ENCODE results near the gene SRPK2. TPM values are rescaled to one million over a fixed set of nuclear protein-coding genes. Genes with fewer than 3 reads are reported as not detected.
"Not testable (repeated sequence)": the region's sequence is repeated elsewhere in the genome, so short reads cannot be mapped to it uniquely, and the experiment has no call there.

The SRPK2 gene
- total RNA-seq, 4 donors from 2014 or later: 37.1 to 48.1 (median 46.3) TPM

DNA sequence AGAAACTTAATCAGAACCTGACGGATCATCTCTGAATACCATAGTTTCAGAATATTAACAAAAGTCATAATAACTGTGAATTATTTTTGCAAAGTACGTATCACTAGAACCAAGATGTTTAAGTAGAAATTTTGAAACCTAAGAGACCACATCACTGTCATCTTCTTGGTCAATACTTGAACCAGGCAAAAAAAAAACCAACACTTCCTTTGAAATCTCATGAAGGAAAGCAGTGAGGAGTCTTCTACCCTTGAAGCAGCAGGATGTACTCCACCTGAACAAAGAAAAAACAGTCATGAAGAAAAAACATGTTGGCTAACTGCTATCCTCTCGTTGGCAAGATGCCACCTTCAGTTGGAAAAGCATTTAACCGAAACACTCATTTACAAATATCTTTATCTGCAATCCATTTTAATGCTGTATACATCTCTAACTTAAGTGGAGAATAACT lies 82.4 kb downstream of the SRPK2 start:
- WGBS, 2 donors: 65 to 67% methylated on average over 4 of the region's 4 CpGs
- no peaks in the 10 kb centered on the region for H3K9me3 ChIP-seq
- intact Hi-C loops (cut with DNase I): no loop called here
- H3K36me3 ChIP-seq: no peaks in the 10 kb centered on the region
- no peaks in the 10 kb centered on the region for H3K27me3 ChIP-seq
- H3K27ac ChIP-seq: no peak overlapping the region
- H3K4me1 ChIP-seq: peaks cover 4 to 30% of the 10 kb centered on the region in 2 donors
- no peak for TF ChIP-seq POLR2A (IDR thresholded peaks at IDR 0.05)
- no peak overlapping the region for H3K4me3 ChIP-seq (replicated peaks in 1 of 3)
- DNase-seq: peak in 1 of 2 donors; percentile 5

DNA sequence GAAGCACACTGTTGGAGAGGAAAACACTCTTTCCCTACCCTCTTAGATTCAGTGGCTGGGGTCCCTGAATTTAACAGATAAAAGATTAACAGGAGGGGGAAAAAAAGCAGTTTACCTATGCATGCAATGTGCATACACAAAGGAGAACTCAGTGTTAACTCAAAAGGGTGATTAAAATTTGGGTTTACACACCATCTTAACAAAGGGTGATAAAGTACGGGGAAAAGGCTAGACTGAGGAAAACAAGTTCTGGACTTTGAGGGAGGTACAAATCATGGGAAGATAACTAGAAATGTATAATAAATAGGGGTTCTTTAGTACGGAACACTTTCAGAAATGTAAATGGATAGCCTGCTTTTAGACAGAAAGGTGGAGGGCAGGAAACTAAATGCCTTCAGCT lies 83.1 kb downstream of the SRPK2 start:
- Histone ChIP-seq H3K27ac (no peak overlapping the region), H3K36me3 (no peaks in the 10 kb centered on the region), H3K4me3 (replicated peaks in 1 of 3) (no peak overlapping the region), H3K9me3 (no peaks in the 10 kb centered on the region), H3K27me3 (no peaks in the 10 kb centered on the region), H3K4me1 (peaks cover 4 to 30% of the 10 kb centered on the region in 2 donors)
- 93 to 97% methylated on average over 2 of the region's 2 CpGs for WGBS, 2 donors
- TF ChIP-seq, protein P1, sequence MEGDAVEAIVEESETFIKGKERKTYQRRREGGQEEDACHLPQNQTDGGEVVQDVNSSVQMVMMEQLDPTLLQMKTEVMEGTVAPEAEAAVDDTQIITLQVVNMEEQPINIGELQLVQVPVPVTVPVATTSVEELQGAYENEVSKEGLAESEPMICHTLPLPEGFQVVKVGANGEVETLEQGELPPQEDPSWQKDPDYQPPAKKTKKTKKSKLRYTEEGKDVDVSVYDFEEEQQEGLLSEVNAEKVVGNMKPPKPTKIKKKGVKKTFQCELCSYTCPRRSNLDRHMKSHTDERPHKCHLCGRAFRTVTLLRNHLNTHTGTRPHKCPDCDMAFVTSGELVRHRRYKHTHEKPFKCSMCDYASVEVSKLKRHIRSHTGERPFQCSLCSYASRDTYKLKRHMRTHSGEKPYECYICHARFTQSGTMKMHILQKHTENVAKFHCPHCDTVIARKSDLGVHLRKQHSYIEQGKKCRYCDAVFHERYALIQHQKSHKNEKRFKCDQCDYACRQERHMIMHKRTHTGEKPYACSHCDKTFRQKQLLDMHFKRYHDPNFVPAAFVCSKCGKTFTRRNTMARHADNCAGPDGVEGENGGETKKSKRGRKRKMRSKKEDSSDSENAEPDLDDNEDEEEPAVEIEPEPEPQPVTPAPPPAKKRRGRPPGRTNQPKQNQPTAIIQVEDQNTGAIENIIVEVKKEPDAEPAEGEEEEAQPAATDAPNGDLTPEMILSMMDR (IDR thresholded peaks at IDR 0.05): no peak
- intact Hi-C loops (cut with DNase I): no loop called here
- DNase-seq: no peak

DNA sequence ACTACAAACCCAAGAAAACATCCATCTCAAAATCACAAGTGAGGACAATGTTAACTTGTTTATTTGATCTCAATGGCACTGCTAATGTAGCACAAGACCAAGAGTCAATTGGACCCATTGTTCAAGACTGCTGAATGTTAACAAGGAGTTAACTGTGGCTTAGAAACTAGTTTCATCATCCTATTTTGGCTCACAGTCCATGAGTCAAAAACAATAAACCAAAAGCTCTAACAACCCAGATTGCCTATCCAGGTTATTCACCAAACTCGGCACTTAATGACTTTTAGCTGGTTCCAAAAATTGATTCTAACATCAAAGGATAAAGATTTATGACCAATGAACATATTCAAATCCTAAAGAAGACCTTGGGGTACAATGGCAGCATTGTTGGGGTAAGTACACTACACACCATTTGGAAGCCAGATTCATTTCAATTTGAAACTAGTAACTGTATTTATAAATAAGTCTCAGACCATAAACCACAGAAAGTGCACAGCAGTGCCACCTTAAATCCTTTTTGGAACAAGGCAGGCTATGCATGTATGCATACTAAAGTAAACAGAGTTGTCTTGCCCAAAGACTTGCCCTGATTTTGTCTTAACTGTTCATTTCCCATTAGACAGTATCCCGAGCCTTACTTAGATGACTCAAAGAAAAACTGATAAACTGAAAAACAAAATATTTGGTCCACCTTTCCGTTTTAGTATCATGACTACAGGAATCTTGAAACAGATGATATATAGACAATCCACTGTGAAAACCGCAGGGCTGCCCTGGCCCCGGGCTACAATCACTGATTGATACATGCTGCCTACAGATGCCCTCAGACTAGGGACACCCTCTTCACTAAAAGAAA lies 84.5 kb downstream of the SRPK2 start:
- WGBS, 2 donors: 64 to 70% methylated on average over 5 of the region's 5 CpGs
- H3K27ac ChIP-seq: no peak overlapping the region
- H3K36me3 ChIP-seq: no peaks in the 10 kb centered on the region
- no peak for TF ChIP-seq POLR2A (IDR thresholded peaks at IDR 0.05)
- TF ChIP-seq, protein P1 (IDR thresholded peaks at IDR 0.05): no peak
- peaks cover 4 to 23% of the 10 kb centered on the region in 2 donors for H3K4me1 ChIP-seq
- no peaks in the 10 kb centered on the region for H3K27me3 ChIP-seq
- intact Hi-C loops (cut with DNase I): no loop called here
- no peaks in the 10 kb centered on the region for H3K9me3 ChIP-seq
- no peak overlapping the region for H3K4me3 ChIP-seq (replicated peaks in 1 of 3)
- no peak for DNase-seq

DNA sequence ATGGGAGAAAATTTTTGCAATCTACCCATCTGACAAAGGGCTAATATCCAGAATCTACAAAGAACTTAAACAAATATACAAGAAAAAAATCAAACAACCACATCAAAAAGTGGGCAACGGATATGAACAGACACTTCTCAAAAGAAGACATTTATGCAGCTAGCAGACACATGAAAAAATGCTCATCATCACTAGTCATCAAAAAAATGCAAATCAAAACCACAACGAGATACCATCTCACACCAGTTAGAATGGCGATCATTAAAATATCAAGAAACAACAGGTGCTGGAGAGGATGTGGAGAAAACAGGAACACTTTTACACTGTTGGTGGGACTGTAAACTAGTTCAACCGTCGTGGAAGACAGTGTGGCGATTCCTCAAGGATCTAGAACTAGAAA lies 88.1 kb downstream of the SRPK2 start:
- H3K27me3 ChIP-seq; H3K36me3 ChIP-seq; H3K4me3 ChIP-seq (replicated peaks in 1 of 3); intact Hi-C loops (cut with DNase I); H3K27ac ChIP-seq; DNase-seq; H3K9me3 ChIP-seq: not testable (repeated sequence)
- 88 to 95% methylated on average over 6 of the region's 6 CpGs for WGBS, 2 donors
- H3K4me1 ChIP-seq: peaks cover 6 to 15% of the 10 kb centered on the region in 2 donors

DNA sequence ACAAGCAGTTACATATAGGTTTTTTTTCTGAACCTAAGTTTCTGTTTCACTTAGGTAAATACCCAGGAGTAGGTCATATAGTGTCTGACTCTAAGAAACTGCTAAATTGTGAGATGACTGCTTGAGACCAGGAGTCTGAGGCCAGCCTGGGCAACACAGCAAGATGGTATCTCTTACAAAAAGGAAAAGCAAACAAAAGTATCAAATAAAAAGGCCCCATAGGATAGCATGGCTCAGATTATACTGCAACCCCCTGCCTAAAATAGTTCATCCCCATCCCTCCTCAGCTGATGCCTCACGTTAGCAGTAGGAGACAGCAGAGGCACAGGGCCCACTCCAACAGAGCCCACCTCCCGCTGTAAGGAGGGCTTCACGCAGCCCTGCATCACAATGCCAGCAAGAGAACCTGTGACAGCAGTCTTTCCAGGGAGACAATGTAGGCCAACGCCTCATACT lies 90.3 kb downstream of the SRPK2 start:
- no peak for DNase-seq
- Histone ChIP-seq H3K4me1 (peaks cover 6 to 9% of the 10 kb centered on the region in 2 donors), H3K9me3 (no peaks in the 10 kb centered on the region), H3K36me3 (no peaks in the 10 kb centered on the region), H3K27me3 (no peaks in the 10 kb centered on the region), H3K4me3 (replicated peaks in 1 of 3) (no peak overlapping the region), H3K27ac (no peak overlapping the region)
- TF ChIP-seq, protein P1 (IDR thresholded peaks at IDR 0.05): no peak
- TF ChIP-seq POLR2A (IDR thresholded peaks at IDR 0.05): no peak
- WGBS, 2 donors: 98 to 100% methylated on average over 4 of the region's 4 CpGs
- intact Hi-C loops (cut with DNase I): no loop called here

DNA sequence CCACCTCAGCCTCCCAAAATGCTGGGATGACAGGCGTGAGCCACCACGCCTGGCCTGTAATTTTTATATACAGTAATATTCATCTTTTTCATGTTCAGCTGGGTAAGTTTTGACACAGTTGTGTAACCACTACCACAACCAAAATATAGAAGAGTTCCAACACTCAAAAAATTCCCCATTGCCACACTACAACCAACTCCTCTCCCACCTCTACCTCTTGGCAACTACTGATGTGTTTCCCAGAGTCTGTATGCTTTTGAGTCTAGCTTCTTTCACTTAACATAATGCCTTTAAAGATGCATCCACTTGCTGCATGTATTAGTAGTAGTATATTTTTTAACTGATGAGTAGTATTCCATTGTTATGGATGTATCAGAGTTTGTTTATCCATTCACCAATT lies 90.7 kb downstream of the SRPK2 start:
- Histone ChIP-seq H3K9me3 (no peaks in the 10 kb centered on the region), H3K4me3 (replicated peaks in 1 of 3) (no peak overlapping the region), H3K36me3 (no peaks in the 10 kb centered on the region), H3K27ac (no peak overlapping the region), H3K27me3 (no peaks in the 10 kb centered on the region), H3K4me1 (peaks cover 6 to 9% of the 10 kb centered on the region in 2 donors)
- TF ChIP-seq POLR2A (IDR thresholded peaks at IDR 0.05): no peak
- TF ChIP-seq, protein P1 (IDR thresholded peaks at IDR 0.05): no peak
- intact Hi-C loops (cut with DNase I): no loop called here
- DNase-seq: no peak
- 96 to 98% methylated on average over 2 of the region's 2 CpGs for WGBS, 2 donors
